ACC112 (cell line): ENCODE data around the gene CADM2.

Experiments used
- H2AFZ ChIP-seq: fragments of 200-600 bp; sonication (generic); one replicate; pipeline ENCODE4 v1.6.0; 2017; ENCODE audit warnings: antibody characterized with exemption, low read length; ENCODE audit not compliant: unreplicated experiment
- H3K27ac ChIP-seq: fragments of 200-600 bp; sonication (generic); 2 replicates; pipeline ENCODE4 v1.5.1; 2014; ENCODE audit warnings: low read depth, mild to moderate bottlenecking, antibody characterized with exemption, low read length, moderate library complexity
- H3K27me3 ChIP-seq: fragments of 200-600 bp; sonication (generic); 2 replicates; pipeline ENCODE4 v1.6.1; 2014; ENCODE audit warnings: mild to moderate bottlenecking, antibody characterized with exemption, low read length, moderate library complexity, mixed read lengths; ENCODE audit not compliant: insufficient read depth
- H3K36me3 ChIP-seq: fragments of 200-600 bp; sonication (generic); 2 replicates; pipeline ENCODE4 v1.6.1; 2016; ENCODE audit warnings: mild to moderate bottlenecking, antibody characterized with exemption, low read length, moderate library complexity, mixed read lengths; ENCODE audit not compliant: insufficient read depth
- H3K4me1 ChIP-seq: fragments of 200-600 bp; sonication (generic); one replicate; pipeline ENCODE4 v1.6.1; 2016; ENCODE audit warnings: low read length, mixed read lengths; ENCODE audit not compliant: insufficient read depth, unreplicated experiment, control insufficient read depth
- H3K4me3 ChIP-seq: fragments of 200-600 bp; sonication (generic); 2 replicates; pipeline ENCODE4 v1.5.1; 2014; ENCODE audit warnings: mild to moderate bottlenecking, low read depth, low read length
- H3K79me2 ChIP-seq: fragments of 200-600 bp; sonication (generic); one replicate; pipeline ENCODE4 v1.6.0; 2016; ENCODE audit warnings: low read length; ENCODE audit not compliant: control insufficient read depth, unreplicated experiment, insufficient read depth

Gene CADM2

DNA sequence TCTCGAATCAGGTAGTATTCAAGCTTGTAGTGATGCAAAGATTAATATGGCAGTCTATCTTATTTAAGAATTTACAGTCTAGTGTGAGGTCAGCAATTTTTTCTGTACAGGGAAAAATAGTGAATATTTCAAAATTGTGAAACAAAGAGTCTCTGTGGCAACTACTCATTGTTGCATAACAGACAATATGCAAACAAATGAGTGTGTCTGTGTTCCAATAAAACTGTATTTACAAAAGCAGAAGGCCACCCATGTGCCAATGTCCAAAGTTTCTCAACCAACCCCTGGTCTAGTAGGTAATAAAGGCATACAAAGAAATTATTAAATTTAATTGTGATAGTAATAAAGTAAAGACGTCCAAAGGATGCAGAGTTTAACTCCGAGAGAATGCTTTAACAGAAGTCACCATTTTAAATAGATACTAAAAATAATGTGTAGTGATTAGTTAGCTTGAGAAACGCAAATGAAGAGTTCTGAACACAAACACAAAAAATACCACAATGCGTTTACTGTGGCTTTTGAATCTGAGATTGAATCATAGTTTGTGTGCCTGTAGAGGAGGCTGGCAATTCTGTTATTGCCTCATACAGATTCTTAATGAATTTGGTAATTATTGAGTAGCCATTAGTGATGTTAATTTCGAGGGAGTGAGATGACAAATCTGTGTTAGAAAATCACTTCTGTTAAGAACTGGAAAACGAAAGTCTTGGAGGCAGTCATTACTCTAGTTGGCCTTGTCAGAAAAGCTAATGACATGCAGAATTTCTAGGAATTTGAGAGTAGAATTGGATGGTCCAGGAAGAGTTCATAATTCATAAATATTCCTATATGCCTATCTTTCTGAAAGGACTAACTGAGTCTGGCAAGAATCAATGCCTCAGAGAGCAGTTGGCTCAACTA, 48.7 kb downstream of the CADM2 start:
- H3K27me3 ChIP-seq = no peaks in the 10 kb centered on the region
- H3K27ac ChIP-seq = no peak overlapping the region
- no peaks in the 10 kb centered on the region for H3K79me2 ChIP-seq
- H3K4me1 ChIP-seq = no peaks in the 10 kb centered on the region
- no peaks in the 10 kb centered on the region for H3K36me3 ChIP-seq
- H2AFZ ChIP-seq = no peak overlapping the region
- no peak overlapping the region for H3K4me3 ChIP-seq

DNA sequence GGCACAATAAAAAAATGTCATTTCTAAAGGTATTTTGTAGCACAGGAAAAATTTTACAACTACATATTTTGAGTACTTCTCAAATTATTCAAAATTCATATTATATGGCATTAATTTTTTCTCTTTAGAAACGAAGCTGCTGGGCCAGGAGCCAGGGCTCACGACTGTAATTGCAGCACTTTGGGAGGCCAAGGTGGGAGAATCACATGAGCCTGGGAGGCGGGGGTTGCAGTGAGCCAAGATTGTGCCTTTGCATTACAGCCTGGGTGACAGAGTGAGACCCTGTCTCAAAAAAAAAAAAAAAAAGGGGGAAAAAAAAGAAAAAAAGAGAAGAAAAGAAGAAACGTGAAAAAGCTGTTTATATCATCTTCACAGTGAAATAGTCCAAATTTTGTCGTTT, 62.0 kb downstream of the CADM2 start:
- H3K4me3 ChIP-seq = no peak overlapping the region
- no peaks in the 10 kb centered on the region for H3K79me2 ChIP-seq
- no peaks in the 10 kb centered on the region for H3K4me1 ChIP-seq
- no peaks in the 10 kb centered on the region for H3K36me3 ChIP-seq
- H3K27ac ChIP-seq = no peak overlapping the region
- no peak overlapping the region for H2AFZ ChIP-seq
- no peaks in the 10 kb centered on the region for H3K27me3 ChIP-seq

DNA sequence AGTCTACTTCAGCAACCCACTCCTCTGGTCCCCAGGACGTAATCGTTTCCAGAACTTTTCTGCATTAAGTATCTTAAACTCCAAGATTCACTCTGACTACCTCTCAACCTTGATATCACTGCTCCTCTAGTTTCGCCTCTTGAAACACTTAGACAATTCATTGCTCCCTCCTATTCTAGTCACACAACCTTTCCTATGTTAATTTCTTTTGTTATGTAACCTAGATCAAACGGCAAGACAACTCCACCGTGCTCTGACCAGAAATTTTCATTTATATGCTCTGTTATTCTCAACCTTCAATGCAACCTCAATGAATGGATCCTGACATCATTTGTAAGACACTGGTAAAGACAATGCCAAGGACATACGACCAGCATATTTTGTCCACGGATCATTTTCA, 71.3 kb downstream of the CADM2 start:
- Histone ChIP-seq H3K79me2 (no peaks in the 10 kb centered on the region), H2AFZ (no peak overlapping the region), H3K4me1 (no peaks in the 10 kb centered on the region), H3K27ac (no peak overlapping the region), H3K4me3 (no peak overlapping the region), H3K27me3 (no peaks in the 10 kb centered on the region), H3K36me3 (no peaks in the 10 kb centered on the region)

DNA sequence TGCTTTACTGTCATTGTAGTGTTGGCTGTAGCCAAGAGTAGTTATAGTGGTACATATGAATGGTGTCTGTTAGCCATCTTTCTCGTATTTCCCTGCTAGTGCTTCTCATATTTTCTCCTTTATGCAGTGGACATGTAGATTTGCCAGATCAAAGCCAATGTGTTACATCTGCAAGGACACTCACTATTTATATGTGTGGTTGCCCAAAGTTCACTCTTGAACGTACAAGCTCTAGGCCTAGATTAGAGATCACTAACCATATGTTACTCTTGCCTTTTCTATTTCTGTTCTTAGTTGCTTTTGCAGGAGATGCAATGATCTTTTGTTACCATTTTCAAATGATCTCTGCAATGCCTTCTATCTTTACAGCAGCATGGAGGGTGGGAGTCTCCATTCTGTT, 78.4 kb downstream of the CADM2 start:
- no peaks in the 10 kb centered on the region for H3K36me3 ChIP-seq
- H3K27ac ChIP-seq = no peak overlapping the region
- no peaks in the 10 kb centered on the region for H3K27me3 ChIP-seq
- no peak overlapping the region for H2AFZ ChIP-seq
- no peaks in the 10 kb centered on the region for H3K4me1 ChIP-seq
- no peak overlapping the region for H3K4me3 ChIP-seq
- H3K79me2 ChIP-seq = no peaks in the 10 kb centered on the region

DNA sequence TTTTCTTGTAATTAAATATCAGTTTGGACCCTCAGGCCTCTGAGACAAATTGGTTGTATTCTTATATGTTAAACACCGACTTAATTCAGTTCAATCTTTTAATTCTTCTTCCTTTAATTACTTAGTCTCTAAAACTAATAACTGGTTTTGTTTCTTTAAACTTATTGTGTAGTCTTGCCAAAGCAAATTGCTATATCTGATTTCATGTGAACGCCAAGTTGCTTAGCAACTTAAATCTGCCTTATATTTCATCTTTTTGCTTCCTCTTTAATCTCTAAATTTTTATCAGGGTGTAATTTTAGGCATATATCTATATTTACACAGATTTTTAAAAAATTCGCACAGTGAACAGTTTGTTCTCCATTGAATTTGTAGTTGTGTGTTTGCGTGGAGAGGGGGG, 82.2 kb downstream of the CADM2 start:
- no peak overlapping the region for H3K4me3 ChIP-seq
- no peaks in the 10 kb centered on the region for H3K4me1 ChIP-seq
- no peaks in the 10 kb centered on the region for H3K79me2 ChIP-seq
- no peaks in the 10 kb centered on the region for H3K27me3 ChIP-seq
- no peak overlapping the region for H2AFZ ChIP-seq
- no peak overlapping the region for H3K27ac ChIP-seq
- no peaks in the 10 kb centered on the region for H3K36me3 ChIP-seq

DNA sequence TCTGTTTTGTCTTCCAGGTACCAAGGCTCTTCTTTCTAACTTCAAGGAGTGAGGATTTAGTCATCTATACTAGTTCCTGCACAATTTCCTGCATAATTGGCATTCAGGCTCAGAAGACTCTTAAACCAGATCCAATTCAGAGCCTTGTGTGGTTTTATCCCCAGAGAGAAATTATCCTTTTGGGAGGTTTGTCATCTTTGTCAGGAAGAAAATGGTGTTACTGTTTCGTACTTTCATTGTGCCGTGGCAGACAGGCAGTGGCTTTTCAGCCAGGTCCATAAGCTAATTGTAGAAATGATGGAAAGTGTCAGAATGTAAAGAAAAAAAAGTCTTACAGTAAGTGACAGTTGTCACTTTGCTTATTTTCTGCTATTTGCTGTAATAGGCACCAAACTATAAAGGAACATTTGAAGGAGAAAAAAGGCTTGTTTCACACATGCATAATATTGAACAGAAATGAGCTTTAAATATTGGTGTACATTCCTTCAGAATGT, 82.8 kb downstream of the CADM2 start:
- Histone ChIP-seq H3K79me2 (no peaks in the 10 kb centered on the region), H2AFZ (no peak overlapping the region), H3K27ac (no peak overlapping the region), H3K4me1 (no peaks in the 10 kb centered on the region), H3K4me3 (no peak overlapping the region), H3K36me3 (no peaks in the 10 kb centered on the region), H3K27me3 (no peaks in the 10 kb centered on the region)

DNA sequence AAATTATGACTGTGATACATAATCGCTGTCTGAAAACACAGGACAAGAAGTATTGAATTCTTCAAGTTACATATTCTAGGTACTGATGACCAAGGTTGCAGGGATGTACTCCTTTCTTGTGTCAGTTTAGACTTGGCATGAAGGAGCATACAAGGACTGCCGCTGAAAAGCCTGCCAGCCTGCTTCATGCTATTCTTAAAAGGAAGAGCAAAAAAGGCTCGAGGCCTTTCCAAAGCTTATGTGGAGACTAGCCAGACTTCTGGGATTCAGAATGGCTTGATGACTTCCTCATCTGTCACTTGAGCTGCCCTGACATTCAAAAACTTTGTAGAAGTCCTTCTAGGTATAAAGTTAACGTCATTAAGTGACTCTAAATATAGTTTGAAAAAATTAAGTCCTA, 92.0 kb downstream of the CADM2 start:
- Histone ChIP-seq H3K4me3 (no peak overlapping the region), H2AFZ (no peak overlapping the region), H3K27me3 (no peaks in the 10 kb centered on the region), H3K27ac (no peak overlapping the region), H3K79me2 (no peaks in the 10 kb centered on the region), H3K36me3 (no peaks in the 10 kb centered on the region), H3K4me1 (no peaks in the 10 kb centered on the region)

DNA sequence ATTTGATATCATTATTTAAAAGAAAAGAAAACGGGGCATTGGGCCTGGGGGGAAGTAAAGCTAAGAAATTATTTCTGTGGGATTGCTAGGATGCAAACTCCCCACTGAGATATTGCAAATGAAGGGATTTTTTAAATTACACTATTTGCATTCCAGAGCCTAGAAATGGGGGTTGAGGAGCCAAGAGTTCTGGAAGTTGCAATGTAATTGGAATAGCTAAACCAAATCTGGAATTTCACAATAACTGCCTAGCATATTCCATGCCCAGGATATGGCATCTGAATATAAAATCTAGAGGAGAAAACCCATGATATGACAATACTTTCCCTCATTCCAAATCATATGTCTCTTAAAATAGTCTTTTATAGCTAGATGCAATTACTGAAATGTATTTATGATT, 93.0 kb downstream of the CADM2 start:
- Histone ChIP-seq H2AFZ (no peak overlapping the region), H3K4me1 (no peaks in the 10 kb centered on the region), H3K79me2 (no peaks in the 10 kb centered on the region), H3K36me3 (no peaks in the 10 kb centered on the region), H3K4me3 (no peak overlapping the region), H3K27me3 (no peaks in the 10 kb centered on the region), H3K27ac (no peak overlapping the region)

DNA sequence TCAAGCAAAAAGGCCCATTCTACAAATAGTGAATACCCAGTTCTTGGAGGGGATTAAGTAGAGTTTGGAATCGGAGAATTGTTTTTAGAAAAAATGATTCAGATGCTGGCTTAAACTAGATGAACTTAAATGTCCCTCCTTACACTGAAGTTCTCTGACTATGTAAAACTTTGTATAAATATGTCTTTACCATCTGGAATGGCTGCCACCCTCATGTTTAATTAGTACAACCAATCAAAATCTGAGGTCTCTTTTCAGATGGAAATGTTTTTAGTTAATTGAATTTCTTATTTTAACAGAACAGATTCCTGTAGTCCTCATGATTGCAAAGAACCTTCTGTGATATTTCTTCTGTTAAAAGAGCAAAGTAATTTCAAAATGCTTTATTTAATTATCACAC, 94.8 kb downstream of the CADM2 start:
- no peak overlapping the region for H2AFZ ChIP-seq
- no peaks in the 10 kb centered on the region for H3K27me3 ChIP-seq
- no peak overlapping the region for H3K4me3 ChIP-seq
- H3K79me2 ChIP-seq = no peaks in the 10 kb centered on the region
- H3K36me3 ChIP-seq = no peaks in the 10 kb centered on the region
- no peak overlapping the region for H3K27ac ChIP-seq
- H3K4me1 ChIP-seq = no peaks in the 10 kb centered on the region

DNA sequence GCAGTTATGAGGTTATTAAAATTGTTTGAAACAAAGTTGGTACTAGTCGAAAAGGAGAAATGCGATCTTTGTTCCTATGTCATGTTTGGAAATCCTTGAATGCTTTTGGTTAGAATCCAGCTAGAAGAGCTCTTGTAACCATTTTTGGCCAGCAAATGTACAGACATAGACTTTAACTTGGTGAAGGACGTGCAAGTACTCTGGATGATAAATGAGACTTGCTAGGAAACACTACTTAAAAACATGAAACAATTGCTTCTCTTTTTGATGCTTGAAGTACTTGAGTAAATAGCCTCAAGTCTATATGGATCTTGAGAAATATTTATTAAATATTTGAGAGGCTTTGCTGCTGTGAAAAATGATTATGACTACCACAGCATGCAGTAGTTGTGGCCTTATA, 95.8 kb downstream of the CADM2 start:
- no peak overlapping the region for H2AFZ ChIP-seq
- no peaks in the 10 kb centered on the region for H3K4me1 ChIP-seq
- no peaks in the 10 kb centered on the region for H3K79me2 ChIP-seq
- H3K36me3 ChIP-seq = no peaks in the 10 kb centered on the region
- no peak overlapping the region for H3K4me3 ChIP-seq
- H3K27ac ChIP-seq = no peak overlapping the region
- H3K27me3 ChIP-seq = no peaks in the 10 kb centered on the region

DNA sequence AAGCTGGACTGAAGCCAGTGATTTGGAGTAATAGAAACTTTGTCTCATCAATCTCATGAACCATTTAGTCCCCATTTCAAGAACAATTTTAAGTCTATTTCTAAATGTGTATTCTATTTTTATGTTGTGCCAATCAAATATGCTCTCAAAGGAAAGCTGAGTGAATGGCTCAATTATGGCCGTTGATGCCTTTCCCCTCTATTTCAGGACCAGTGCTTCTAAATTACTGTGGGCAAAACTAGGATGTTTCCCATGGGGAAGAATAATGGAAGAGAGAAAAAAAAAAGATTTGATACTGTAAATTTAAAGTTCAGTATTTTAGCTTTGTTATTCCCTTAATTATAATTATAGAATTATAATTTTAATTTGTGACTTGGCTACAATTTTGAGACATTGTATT, 110.1 kb downstream of the CADM2 start:
- H3K4me3 ChIP-seq = no peak overlapping the region
- no peak overlapping the region for H2AFZ ChIP-seq
- H3K27me3 ChIP-seq = no peaks in the 10 kb centered on the region
- H3K79me2 ChIP-seq = no peaks in the 10 kb centered on the region
- H3K4me1 ChIP-seq = no peaks in the 10 kb centered on the region
- H3K27ac ChIP-seq = no peak overlapping the region
- no peaks in the 10 kb centered on the region for H3K36me3 ChIP-seq
